Measurements from ENCODE around the gene PPIA.

PPIA gene

GRCh38 chr7:44762300-44762699 is 34.2 kb upstream of the PPIA start:
- no peak for TF ChIP-seq POU2F2 (IDR thresholded peaks at IDR 0.05; ENCODE audit: low read depth, low read length)
- no peak for TF ChIP-seq POLR2A (IDR thresholded peaks at IDR 0.05; ENCODE audit: low read depth, low read length)
- TF ChIP-seq PAX5 (IDR thresholded peaks at IDR 0.05; ENCODE audit: insufficient read depth, low read length, severe bottlenecking) = no peak
- no peak for TF ChIP-seq TAF1 (IDR thresholded peaks at IDR 0.05; ENCODE audit: low read depth, low read length)
- TF ChIP-seq POLR2AphosphoS5 (IDR thresholded peaks at IDR 0.05; ENCODE audit: low read depth, low read length) = no peak
- no peak for TF ChIP-seq SPI1 (IDR thresholded peaks at IDR 0.05; ENCODE audit: low read depth, low read length)
- DNase-seq (ENCODE audit: insufficient read length, low spot score) (no peak), FAIRE-seq (no peak)

GRCh38 chr7:44762726-44763522 is 33.6 kb upstream of the PPIA start:
- FAIRE-seq = no peak
- TF ChIP-seq TAF1 (IDR thresholded peaks at IDR 0.05; ENCODE audit: low read depth, low read length) (no peak), POU2F2 (IDR thresholded peaks at IDR 0.05; ENCODE audit: low read depth, low read length) (no peak), POLR2AphosphoS5 (IDR thresholded peaks at IDR 0.05; ENCODE audit: low read depth, low read length) (no peak), SPI1 (IDR thresholded peaks at IDR 0.05; ENCODE audit: low read depth, low read length) (no peak), PAX5 (IDR thresholded peaks at IDR 0.05; ENCODE audit: insufficient read depth, low read length, severe bottlenecking) (no peak)
- DNase-seq (ENCODE audit: insufficient read length, low spot score) = no peak

- DNase-seq (ENCODE audit: insufficient read length, low spot score) (no peak), FAIRE-seq (no peak)
- TF ChIP-seq POLR2AphosphoS5 (IDR thresholded peaks at IDR 0.05; ENCODE audit: low read depth, low read length) (no peak), PAX5 (IDR thresholded peaks at IDR 0.05; ENCODE audit: insufficient read depth, low read length, severe bottlenecking) (no peak), SPI1 (IDR thresholded peaks at IDR 0.05; ENCODE audit: low read depth, low read length) (no peak), TAF1 (IDR thresholded peaks at IDR 0.05; ENCODE audit: low read depth, low read length) (no peak), POLR2A (IDR thresholded peaks at IDR 0.05; ENCODE audit: low read depth, low read length) (no peak), POU2F2 (IDR thresholded peaks at IDR 0.05; ENCODE audit: low read depth, low read length) (no peak)
Measured at GRCh38 chr7:44764081-44764480, 32.4 kb upstream of the PPIA start.

GRCh38 chr7:44764665-44765578 is 31.6 kb upstream of the PPIA start:
- TF ChIP-seq TAF1 (IDR thresholded peaks at IDR 0.05; ENCODE audit: low read depth, low read length) (no peak), POU2F2 (IDR thresholded peaks at IDR 0.05; ENCODE audit: low read depth, low read length) (no peak), POLR2AphosphoS5 (IDR thresholded peaks at IDR 0.05; ENCODE audit: low read depth, low read length) (no peak), SPI1 (IDR thresholded peaks at IDR 0.05; ENCODE audit: low read depth, low read length) (no peak), PAX5 (IDR thresholded peaks at IDR 0.05; ENCODE audit: insufficient read depth, low read length, severe bottlenecking) (no peak), POLR2A (IDR thresholded peaks at IDR 0.05; ENCODE audit: low read depth, low read length) (no peak)
- DNase-seq (ENCODE audit: insufficient read length, low spot score) = no peak
- FAIRE-seq = no peak

GRCh38 chr7:44765579-44766415 is 30.7 kb upstream of the PPIA start:
- FAIRE-seq (no peak), DNase-seq (ENCODE audit: insufficient read length, low spot score) (no peak)
- TF ChIP-seq PAX5 (IDR thresholded peaks at IDR 0.05; ENCODE audit: insufficient read depth, low read length, severe bottlenecking) = no peak
- TF ChIP-seq POLR2AphosphoS5 (IDR thresholded peaks at IDR 0.05; ENCODE audit: low read depth, low read length) = no peak
- TF ChIP-seq POU2F2 (IDR thresholded peaks at IDR 0.05; ENCODE audit: low read depth, low read length) = no peak
- no peak for TF ChIP-seq TAF1 (IDR thresholded peaks at IDR 0.05; ENCODE audit: low read depth, low read length)
- TF ChIP-seq SPI1 (IDR thresholded peaks at IDR 0.05; ENCODE audit: low read depth, low read length) = no peak
- no peak for TF ChIP-seq POLR2A (IDR thresholded peaks at IDR 0.05; ENCODE audit: low read depth, low read length)

GRCh38 chr7:44766416-44766801 is 30.1 kb upstream of the PPIA start:
- no peak for DNase-seq (ENCODE audit: insufficient read length, low spot score)
- no peak for FAIRE-seq
- TF ChIP-seq SPI1 (IDR thresholded peaks at IDR 0.05; ENCODE audit: low read depth, low read length) (no peak), POU2F2 (IDR thresholded peaks at IDR 0.05; ENCODE audit: low read depth, low read length) (no peak), PAX5 (IDR thresholded peaks at IDR 0.05; ENCODE audit: insufficient read depth, low read length, severe bottlenecking) (no peak), POLR2A (IDR thresholded peaks at IDR 0.05; ENCODE audit: low read depth, low read length) (no peak), POLR2AphosphoS5 (IDR thresholded peaks at IDR 0.05; ENCODE audit: low read depth, low read length) (no peak), TAF1 (IDR thresholded peaks at IDR 0.05; ENCODE audit: low read depth, low read length) (no peak)

- TF ChIP-seq SPI1 (IDR thresholded peaks at IDR 0.05; ENCODE audit: low read depth, low read length) (no peak), PAX5 (IDR thresholded peaks at IDR 0.05; ENCODE audit: insufficient read depth, low read length, severe bottlenecking) (no peak), TAF1 (IDR thresholded peaks at IDR 0.05; ENCODE audit: low read depth, low read length) (no peak), POU2F2 (IDR thresholded peaks at IDR 0.05; ENCODE audit: low read depth, low read length) (no peak), POLR2A (IDR thresholded peaks at IDR 0.05; ENCODE audit: low read depth, low read length) (no peak), POLR2AphosphoS5 (IDR thresholded peaks at IDR 0.05; ENCODE audit: low read depth, low read length) (no peak)
- DNase-seq (ENCODE audit: insufficient read length, low spot score) (no peak), FAIRE-seq (no peak)
Measured at GRCh38 chr7:44767134-44767911, 29.2 kb upstream of the PPIA start.
